Cerebellar cortex (tissue), 1 donor: ENCODE data around the gene MMP24OS.
"Not testable (repeated sequence)": the region's sequence is repeated elsewhere in the genome, so short reads cannot be mapped to it uniquely, and the experiment has no call there.

Source experiments
- DNase-seq: peaks from one replicate; pipeline ENCODE4 v3.0.0-alpha.2; 2015; ENCODE audit warnings: low spot score

Gene MMP24OS

DNA sequence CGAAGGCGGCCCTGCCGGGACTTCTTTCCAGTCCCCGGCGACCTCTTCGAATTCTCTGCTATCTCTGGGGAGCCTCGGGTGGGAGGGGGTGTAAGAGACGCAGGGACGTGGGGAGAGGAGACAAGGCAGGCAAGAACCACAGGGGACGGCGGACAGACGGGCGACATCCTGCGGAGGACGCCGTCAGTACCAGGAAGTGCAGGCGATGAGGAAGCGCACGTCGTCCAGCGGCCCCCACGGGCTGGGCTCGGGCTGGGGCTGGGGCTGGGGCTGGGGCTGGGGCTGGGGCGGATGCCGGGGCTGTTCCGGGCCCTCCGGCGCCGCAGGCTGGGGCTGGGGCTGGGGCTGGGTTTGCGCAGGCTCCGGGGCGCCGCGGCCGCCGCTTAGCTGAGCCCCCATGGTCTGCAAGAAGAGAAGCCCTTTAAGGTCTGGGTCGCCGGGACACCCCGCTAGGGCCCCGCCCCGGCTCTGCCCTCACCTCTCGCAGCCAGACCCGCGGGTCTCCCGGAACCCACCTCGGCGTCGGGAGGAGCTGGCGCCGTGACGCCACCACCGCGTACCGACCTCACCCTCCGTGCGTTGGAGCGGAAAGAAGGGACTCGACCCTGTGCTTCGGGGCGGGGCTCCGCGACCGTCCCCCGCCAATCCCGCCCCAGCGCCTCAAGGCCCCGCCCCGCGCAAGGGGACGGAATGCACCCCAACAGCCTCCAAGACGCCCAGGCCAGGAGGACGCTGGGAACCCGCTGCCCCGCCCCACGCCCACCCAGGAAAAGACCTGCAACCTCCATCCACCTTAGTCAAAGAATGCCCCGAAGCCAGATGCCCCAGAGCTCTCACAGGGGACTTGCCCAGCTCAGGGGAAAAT, at the start of gene MMP24OS:
Gene MMP24OS (minus strand): TSS at position 592 of the 865 bp plus-strand sequence. CDS start 193 bp downstream, at position 399.
- DNase-seq = peak; percentile 94

- no peak for DNase-seq
Observed at GRCh38 chr20:35327074-35327976, 49.4 kb upstream of the MMP24OS start.

DNA sequence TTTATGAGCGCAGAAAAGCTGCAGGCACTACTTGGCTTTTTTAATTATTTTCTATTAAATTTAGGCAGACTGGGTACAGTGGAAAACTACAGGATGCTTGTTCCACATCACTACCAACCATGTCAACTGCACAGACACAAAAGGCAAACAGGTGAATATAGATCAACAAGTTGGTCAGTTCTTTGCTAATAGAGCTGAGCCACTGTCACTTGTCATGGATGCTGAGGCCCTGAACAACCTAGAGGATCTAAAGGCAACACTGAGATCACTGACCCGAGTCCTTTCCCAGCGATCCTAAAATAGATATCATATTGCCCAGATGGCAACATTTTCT, 48.8 kb upstream of the MMP24OS start:
- DNase-seq = no peak

GRCh38 chr20:35326021-35326739, 48.3 kb upstream of the MMP24OS start:
- no peak for DNase-seq

DNA sequence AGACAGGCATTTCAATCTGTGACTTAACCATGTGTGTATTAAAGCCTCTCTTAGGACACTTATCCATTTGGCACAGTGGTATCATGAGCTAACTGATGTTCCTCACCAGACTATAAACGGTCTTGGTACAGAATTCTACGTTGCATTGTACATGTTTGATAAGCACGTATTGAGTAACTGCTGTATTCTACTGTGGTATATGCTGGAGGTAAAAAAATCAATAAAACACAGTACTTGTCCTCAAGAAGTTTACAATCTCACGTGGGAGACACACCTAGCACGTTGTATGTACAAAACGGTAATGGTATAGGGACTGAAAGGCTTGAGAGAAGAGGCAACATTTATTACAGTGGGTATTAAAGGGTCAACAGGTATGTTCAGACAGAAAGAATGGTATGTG, 47.5 kb upstream of the MMP24OS start:
- DNase-seq = no peak

- DNase-seq = no peak
Observed at GRCh38 chr20:35320396-35321126, 42.6 kb upstream of the MMP24OS start.

- no peak for DNase-seq
Observed at GRCh38 chr20:35319871-35320197, 41.9 kb upstream of the MMP24OS start.

GRCh38 chr20:35319192-35319870, 41.4 kb upstream of the MMP24OS start:
- DNase-seq = no peak

GRCh38 chr20:35318502-35319157, 40.7 kb upstream of the MMP24OS start:
- DNase-seq = no peak

DNA sequence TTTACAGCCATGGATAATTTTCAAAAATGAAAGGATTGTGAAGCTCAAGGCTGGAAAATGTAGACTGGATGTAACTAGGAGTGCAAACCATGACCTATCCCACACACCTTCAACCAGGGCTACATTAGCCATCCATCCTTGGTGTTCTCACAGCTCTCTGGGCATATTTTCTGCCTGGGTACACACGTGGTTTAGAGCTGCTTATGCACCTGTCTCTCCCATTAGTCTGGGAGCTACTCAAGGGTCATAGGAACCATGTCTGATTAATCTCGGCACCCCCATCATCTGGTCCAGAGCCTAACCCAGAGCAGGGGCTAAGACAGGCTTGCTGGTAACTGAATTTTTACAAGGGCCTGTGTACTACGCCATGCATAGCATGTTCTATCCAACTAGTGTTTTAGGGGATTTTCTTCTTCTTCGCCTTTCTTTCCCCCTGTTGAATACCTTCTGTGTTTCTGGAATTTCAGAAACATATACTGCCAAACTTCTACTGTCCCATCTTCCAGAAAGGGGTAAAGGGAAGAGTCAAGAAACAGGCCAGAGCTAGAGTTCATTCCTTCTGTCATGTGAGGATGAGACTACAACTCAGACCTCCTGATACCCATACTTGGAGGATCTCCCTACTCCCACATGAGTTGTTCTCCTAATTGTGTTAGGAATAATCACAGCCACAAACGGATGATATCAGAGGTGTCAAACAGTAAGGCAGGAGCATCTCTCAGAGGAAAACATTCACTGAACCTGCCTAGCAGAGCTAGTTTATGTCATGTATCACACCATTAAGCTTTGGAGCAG, 39.7 kb upstream of the MMP24OS start:
- DNase-seq = no peak

DNA sequence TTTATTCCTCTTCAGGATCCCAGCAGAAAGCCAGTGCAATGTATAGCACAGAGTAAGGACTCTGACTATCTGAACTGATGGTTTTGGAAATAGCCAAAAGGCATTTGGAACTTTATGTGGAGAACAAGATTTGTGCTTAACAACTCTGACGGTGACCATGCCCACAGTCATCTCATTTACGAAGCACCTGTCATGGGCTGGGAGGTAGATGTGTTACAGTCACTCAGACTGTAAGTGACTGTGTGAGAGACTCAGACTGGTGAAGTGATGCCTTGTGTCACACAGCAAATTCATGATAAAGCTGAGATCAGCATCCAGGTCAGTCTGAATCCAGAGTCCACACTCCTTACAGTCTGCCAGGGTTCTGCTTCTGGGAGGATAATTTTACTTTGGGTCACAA, 38.2 kb upstream of the MMP24OS start:
- no peak for DNase-seq

DNA sequence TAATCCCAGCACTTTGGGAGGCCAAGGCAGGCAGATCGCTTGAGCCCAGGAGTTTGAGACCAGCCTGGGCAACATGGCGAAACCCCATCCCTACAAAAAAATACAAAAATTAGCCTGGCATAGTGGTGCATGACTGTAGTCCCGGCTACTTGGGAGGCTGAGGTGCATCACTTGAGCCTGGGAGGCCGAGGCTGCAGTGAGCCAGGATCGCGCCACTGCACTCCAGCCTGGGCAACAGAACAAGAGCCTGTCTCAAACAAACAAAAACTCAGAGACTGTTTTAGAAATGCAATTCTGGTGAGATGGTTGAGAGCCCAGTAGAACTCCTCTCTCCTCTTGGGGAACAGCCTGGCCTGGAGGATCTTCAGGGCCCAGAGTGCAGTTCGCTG, 37.7 kb upstream of the MMP24OS start:
- not testable (repeated sequence) for DNase-seq

GRCh38 chr20:35314816-35315631, 37.1 kb upstream of the MMP24OS start:
- no peak for DNase-seq

GRCh38 chr20:35312318-35312717, 34.4 kb upstream of the MMP24OS start:
- no peak for DNase-seq

DNA sequence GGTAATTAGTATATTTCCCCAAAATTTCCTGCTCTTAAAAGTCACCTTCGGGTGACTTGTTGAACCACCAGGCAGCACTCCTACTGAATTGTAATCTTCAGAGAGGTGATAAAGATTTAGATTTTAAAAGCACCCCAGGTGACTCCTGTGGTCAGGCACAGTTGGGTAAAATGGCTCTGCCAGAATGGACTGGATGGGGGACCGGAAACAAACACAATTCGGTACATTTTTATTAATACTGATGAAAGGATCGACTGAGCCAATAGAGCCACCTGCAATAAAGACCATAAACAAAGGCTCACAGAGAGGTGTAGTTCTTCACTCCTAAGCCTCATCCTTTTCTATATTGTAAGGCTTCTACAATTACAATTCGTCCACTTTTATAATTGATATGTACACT, 33.9 kb upstream of the MMP24OS start:
- DNase-seq = no peak

- DNase-seq = no peak
Observed at GRCh38 chr20:35311409-35311808, 33.5 kb upstream of the MMP24OS start.

DNA sequence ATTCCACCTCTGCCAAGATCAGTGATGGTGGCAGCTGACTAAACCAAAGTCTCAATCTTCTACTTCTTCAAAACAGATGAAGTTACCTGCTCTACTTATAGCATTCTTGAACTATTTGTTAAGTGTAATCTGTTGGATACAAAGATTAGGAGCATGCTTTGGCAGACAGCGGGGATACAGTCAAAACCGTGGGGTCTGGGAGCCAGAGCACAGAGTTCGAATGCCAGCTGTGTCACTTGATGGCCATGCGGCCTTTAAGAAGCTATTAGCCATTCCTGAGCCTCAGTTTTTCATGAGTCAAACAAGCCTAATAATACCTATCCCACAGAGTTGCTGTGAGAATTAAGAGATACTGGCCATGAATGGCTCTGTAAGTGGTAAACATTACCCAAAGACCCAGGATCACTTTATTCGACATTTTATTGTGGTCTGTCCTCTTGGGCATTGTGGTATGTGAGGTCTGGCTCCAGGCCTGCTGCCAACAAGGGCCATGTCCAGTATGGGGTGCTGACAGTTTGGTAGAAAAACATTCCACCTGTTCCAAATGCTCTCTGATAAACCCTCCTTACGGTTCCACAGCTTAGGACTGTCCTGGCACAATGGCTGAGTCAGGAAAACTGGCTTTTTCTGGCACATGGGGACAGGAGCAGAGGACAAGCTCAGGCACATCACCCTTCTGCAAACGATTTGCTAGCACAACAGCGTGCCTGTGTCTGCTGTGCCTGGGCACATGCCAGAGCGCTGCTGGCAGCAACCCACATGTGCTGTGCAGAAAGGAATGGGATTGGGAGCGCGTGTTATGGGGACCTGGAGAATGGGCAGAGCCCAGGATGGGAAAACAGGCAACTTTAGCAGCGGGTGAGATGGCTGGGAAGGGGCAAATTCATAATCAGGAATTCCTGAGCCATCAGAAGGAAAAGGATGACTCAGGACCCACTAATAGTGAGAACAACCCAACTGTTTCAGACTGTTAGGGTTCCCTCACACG, 30.0 kb upstream of the MMP24OS start:
- peak; percentile 70 for DNase-seq
